T-helper 2 cell treated with Interferon-gamma antibody and Interleukin-4, amounts not matched to agents 100 ng/mL and 5 ng/mL, for 36 hours (primary cell): ENCODE data around the gene GOLGA6L26. TPM values are rescaled to one million over a fixed set of nuclear protein-coding genes. Genes with fewer than 3 reads are reported as not detected.

Experiments
- total RNA-seq: library from RNA; stranded (reverse); gene quantifications from 2 replicates; pipeline ENCODE4 v1.2.3, GENCODE V29; 2022

The GOLGA6L26 gene
- total RNA-seq, 1 donor from 2014 or later = not detected

Other genes with a start within 250 kb of the GOLGA6L26 start
- not detected in 2 replicates for gene GOLGA6L1, start 197.4 kb downstream of the GOLGA6L26 start, total RNA-seq
- 0.80 TPM in 2 replicates for gene GOLGA8S, start 20.6 kb upstream of the GOLGA6L26 start, total RNA-seq
- gene GOLGA6L2, start 113.0 kb upstream of the GOLGA6L26 start, total RNA-seq = not detected in 2 replicates
- 1.7 and 1.9 TPM in 2 replicates for gene MKRN3, start 231.5 kb upstream of the GOLGA6L26 start, total RNA-seq